ENCODE data around the gene IGFN1.

IGFN1 gene

DNA sequence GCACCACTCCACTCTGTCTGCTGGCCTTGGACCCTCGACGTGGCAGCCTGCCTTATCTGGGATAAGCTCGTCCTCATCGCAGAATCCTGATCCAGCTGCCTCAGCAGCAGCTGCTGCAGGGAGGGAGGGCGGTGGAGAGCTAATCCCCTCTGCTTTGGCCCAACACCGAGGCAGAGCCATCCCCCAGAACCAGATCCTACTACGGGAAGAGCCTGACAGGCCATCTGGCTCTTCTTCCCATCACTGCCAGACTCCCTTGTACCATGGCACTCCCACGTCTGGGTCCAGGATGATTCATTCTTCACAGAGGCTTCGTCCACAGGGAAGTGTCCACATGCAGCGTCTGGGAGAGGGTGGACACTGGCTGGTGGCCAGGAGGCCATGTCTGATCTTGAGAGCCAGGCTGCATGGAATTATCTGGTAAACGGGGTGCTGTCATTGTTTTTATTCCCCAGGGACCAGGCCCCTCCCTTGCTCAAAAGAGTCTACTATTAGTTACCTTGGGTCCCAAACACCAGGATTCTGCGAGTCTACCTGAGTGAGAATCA is 78.1 kb downstream of the IGFN1 start:
- DNase-seq = no peak

GRCh38 chr1:201269281-201269680 is 78.7 kb downstream of the IGFN1 start:
- DNase-seq = no peak

- DNase-seq = no peak
Observed at GRCh38 chr1:201269900-201270410, 79.3 kb downstream of the IGFN1 start.

GRCh38 chr1:201270616-201271390 is 80.2 kb downstream of the IGFN1 start:
- no peak for DNase-seq

- no peak for DNase-seq
Observed at GRCh38 chr1:201272799-201273198, 82.2 kb downstream of the IGFN1 start.

DNA sequence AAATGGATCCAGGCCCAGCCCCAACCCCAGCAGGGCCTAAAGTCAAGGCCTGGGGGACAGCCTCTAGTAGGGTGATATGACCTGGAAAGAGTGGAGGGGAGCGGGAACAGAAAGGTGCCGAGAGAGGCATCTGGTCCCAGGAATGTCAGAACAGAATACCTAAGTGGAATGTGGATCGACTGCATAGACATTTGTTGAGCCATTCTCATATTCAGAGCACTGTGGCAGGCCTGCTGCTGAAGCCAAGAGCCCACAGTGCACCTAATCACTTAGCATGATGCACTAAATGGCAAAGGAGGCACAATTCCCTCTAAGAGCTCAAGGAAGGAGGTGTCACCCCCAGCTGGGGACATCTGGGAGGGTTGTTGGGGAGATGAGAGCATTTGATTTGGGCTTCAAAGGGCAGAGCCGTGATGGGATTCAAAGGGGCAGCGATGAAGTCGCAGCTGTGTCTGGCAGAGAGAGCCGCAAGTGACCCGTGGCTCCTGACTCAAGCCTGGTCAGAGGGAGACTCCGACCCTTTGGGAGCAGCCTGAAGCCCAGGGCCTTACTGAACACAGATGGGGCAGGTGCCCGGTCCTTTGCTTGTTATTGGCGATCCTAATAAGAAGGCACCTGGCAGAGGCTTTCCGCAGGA is 84.1 kb downstream of the IGFN1 start:
- DNase-seq = no peak

DNA sequence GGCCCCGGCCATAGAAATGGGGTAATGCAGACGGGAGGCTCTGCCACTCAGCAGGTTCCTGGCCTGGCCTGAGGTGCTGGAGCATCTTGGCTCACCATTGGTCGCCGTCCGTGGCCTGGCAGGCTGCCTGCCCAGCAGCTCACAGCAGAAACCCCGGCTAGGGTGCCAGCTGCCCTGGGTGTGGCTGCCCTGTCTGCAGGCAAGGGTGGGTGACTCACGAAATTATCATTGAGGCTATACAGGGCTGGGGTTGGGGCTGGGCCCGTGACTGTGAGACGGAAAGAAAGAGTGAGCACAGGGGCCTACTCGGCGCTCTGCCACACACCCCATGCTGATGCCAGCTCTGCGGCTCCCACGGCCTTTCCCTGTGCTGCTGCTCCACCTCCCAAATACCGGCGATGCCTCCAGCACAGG is 84.6 kb downstream of the IGFN1 start:
- no peak for DNase-seq

GRCh38 chr1:201276891-201277290 is 86.3 kb downstream of the IGFN1 start:
- no peak for DNase-seq

- DNase-seq = no peak
Observed at GRCh38 chr1:201277441-201277840, 86.8 kb downstream of the IGFN1 start.
